Ishikawa (cell line): ENCODE measurements around the gene EMCN.

Experiments
- CEBPB ChIP-seq: IDR thresholded peaks from 2 replicates; pipeline ENCODE4 v1.6.1; 2012
- CREB1 ChIP-seq: IDR thresholded peaks from 2 replicates; pipeline ENCODE4 v1.6.1; 2012; ENCODE audit warnings: low read depth
- EGR1 ChIP-seq: IDR thresholded peaks from 2 replicates; pipeline ENCODE4 v1.6.1; 2012
- EP300 ChIP-seq: IDR thresholded peaks from 2 replicates; pipeline ENCODE4 v1.6.1; 2012; ENCODE audit warnings: borderline replicate concordance
- FOXM1 ChIP-seq: IDR thresholded peaks from 2 replicates; pipeline ENCODE4 v1.6.1; 2012; ENCODE audit warnings: low read depth, borderline replicate concordance
- NFIC ChIP-seq: IDR thresholded peaks from 2 replicates; pipeline ENCODE4 v1.6.1; 2012
- RAD21 ChIP-seq: IDR thresholded peaks from 2 replicates; pipeline ENCODE4 v1.6.1; 2012; ENCODE audit warnings: low read depth
- TAF1 ChIP-seq: IDR thresholded peaks from 2 replicates; pipeline ENCODE4 v1.6.1; 2012; ENCODE audit warnings: low read depth, mild to moderate bottlenecking
- TCF12 ChIP-seq: IDR thresholded peaks from 2 replicates; pipeline ENCODE4 v1.6.1; 2012; ENCODE audit warnings: low read depth
- TEAD4 ChIP-seq: IDR thresholded peaks from 2 replicates; pipeline ENCODE4 v1.6.1; 2012
- YY1 ChIP-seq: IDR thresholded peaks from 2 replicates; pipeline ENCODE4 v1.6.1; 2012; ENCODE audit warnings: low read depth
- ZBTB7A ChIP-seq: IDR thresholded peaks from 2 replicates; pipeline ENCODE4 v1.6.1; 2012; ENCODE audit warnings: low read depth
- TF ChIP-seq, protein P1 (sequence below): IDR thresholded peaks from 2 replicates; pipeline ENCODE4 v1.6.1; 2012
- TF ChIP-seq, protein P2 (sequence below): IDR thresholded peaks from 2 replicates; pipeline ENCODE4 v1.6.1; 2012
- TF ChIP-seq, protein P3 (sequence below): IDR thresholded peaks from 2 replicates; pipeline ENCODE4 v1.6.1; 2012; ENCODE audit warnings: low read depth, mild to moderate bottlenecking

EMCN gene

DNA sequence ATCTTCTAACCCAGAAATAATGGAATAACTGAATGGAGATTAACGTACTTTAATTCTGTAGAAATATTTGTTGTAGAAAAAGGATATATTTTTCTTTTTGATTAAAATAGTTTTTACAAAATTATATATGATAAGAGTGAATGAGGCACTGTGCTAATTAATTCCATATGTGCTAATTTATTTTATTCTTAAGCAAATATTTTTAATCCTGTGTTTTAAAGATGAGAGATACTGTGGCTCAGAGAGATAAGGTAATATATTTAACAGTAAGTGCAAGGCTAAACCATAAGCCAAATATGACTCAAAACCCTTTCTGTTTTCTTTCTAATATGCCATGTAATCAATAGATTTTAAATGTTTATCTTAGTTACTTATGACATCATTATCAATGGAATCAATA lies 88.2 kb downstream of the EMCN start:
- TF ChIP-seq, protein P1, sequence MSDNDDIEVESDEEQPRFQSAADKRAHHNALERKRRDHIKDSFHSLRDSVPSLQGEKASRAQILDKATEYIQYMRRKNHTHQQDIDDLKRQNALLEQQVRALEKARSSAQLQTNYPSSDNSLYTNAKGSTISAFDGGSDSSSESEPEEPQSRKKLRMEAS = no peak
- TF ChIP-seq FOXM1 (no peak), CREB1 (no peak), YY1 (no peak), ZBTB7A (no peak), CEBPB (no peak), EGR1 (no peak), TEAD4 (no peak), TCF12 (no peak), TAF1 (no peak), EP300 (no peak), NFIC (no peak), RAD21 (no peak)
- TF ChIP-seq, protein P2, sequence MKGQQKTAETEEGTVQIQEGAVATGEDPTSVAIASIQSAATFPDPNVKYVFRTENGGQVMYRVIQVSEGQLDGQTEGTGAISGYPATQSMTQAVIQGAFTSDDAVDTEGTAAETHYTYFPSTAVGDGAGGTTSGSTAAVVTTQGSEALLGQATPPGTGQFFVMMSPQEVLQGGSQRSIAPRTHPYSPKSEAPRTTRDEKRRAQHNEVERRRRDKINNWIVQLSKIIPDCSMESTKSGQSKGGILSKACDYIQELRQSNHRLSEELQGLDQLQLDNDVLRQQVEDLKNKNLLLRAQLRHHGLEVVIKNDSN = no peak
- TF ChIP-seq, protein P3, sequence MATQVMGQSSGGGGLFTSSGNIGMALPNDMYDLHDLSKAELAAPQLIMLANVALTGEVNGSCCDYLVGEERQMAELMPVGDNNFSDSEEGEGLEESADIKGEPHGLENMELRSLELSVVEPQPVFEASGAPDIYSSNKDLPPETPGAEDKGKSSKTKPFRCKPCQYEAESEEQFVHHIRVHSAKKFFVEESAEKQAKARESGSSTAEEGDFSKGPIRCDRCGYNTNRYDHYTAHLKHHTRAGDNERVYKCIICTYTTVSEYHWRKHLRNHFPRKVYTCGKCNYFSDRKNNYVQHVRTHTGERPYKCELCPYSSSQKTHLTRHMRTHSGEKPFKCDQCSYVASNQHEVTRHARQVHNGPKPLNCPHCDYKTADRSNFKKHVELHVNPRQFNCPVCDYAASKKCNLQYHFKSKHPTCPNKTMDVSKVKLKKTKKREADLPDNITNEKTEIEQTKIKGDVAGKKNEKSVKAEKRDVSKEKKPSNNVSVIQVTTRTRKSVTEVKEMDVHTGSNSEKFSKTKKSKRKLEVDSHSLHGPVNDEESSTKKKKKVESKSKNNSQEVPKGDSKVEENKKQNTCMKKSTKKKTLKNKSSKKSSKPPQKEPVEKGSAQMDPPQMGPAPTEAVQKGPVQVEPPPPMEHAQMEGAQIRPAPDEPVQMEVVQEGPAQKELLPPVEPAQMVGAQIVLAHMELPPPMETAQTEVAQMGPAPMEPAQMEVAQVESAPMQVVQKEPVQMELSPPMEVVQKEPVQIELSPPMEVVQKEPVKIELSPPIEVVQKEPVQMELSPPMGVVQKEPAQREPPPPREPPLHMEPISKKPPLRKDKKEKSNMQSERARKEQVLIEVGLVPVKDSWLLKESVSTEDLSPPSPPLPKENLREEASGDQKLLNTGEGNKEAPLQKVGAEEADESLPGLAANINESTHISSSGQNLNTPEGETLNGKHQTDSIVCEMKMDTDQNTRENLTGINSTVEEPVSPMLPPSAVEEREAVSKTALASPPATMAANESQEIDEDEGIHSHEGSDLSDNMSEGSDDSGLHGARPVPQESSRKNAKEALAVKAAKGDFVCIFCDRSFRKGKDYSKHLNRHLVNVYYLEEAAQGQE = no peak

DNA sequence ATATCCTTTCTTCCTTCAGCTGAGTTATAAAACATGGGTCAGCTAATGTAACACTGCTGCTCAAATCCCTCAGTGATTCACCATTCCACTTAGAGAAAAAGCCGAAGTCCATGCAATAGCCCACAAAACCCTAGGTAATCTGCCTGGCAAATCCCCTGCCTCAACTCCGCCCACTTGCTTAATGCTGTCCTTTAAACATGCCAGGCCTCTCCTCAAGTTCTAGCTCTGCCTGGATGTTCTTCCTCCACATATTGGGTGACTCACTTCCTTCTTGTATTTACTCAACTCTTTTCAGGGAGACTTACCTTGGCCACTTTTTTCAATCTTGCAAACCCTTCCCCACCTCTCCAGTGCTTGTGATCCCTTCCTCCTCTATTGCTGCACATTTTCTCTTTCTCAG lies 89.8 kb downstream of the EMCN start:
- TF ChIP-seq CREB1 (no peak), TCF12 (no peak)

DNA sequence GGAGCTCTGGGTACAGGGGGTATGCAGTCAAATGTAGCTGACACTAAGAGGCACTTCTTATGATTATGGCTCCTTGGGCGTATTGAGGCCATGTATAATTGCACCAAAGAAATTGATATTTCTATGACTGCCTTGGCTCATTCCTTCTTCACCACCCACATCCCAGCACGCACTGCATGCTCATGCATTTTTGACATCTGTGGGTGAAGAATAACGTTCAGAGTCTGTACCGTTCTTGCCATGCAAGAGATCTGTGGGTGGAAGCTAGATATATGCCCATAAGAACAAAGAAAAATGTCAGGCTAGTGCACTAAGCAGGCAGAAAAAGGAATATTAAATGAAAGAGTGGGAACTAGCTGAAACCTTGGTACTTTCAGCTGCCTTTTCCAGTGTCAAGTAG lies 93.4 kb downstream of the EMCN start:
- TF ChIP-seq EP300 (no peak), CEBPB (no peak), RAD21 (no peak), FOXM1 (no peak), ZBTB7A (no peak), NFIC (no peak), YY1 (no peak), TAF1 (no peak), EGR1 (no peak), TCF12 (no peak), CREB1 (no peak), TEAD4 (no peak)
- TF ChIP-seq, protein P2 = no peak
- TF ChIP-seq, protein P1 = no peak
- TF ChIP-seq, protein P3 = no peak

DNA sequence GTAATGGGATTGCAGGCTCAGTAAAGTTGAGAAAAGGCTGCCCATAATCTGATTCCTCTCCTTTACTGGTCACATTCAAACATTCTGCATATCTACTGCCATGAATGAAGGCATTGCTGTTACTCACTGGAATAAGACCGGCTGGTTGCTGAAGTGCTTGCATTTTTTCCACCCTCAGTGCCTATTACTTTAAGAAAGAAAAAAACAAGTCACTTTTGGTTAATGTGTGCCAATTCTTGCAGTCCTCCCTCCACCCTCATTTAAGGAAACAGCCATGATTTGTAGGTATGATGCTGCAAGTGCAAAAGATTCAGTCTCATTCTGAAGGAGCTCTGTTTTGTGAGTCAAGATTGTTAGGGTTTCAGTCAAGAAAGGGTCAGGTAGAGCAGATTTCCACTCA lies 94.9 kb downstream of the EMCN start:
- no peak for TF ChIP-seq FOXM1
- TF ChIP-seq, protein P3 = no peak
- no peak for TF ChIP-seq YY1
- no peak for TF ChIP-seq EGR1
- TF ChIP-seq, protein P1 = no peak
- no peak for TF ChIP-seq TEAD4
- TF ChIP-seq ZBTB7A = no peak
- TF ChIP-seq RAD21 = no peak
- TF ChIP-seq, protein P2 = no peak
- no peak for TF ChIP-seq NFIC
- no peak for TF ChIP-seq EP300
